PFSK-1 (cell line): Measurements from ENCODE around the gene DBNL.

Experiments
- REST ChIP-seq, 2 experiments: IDR thresholded peaks; 2 replicates each; pipeline versions ENCODE4 v1.6.1 to v1.8.0; 2011 to 2012; ENCODE audit warnings: low read depth in 2 of 2, low read length in 2 of 2, control low read depth in 1 of 2, inconsistent platforms in 1 of 2, mild to moderate bottlenecking in 1 of 2, moderate library complexity in 1 of 2; ENCODE audit not compliant: insufficient read depth in 1 of 2
- TAF1 ChIP-seq: IDR thresholded peaks from 2 replicates; pipeline ENCODE4 v1.6.1; 2012; ENCODE audit warnings: low read length, control low read depth, borderline replicate concordance; ENCODE audit not compliant: insufficient read depth

GRCh38 chr7:44101303-44101965 lies 56.9 kb downstream of the DBNL start:
- no peak for TF ChIP-seq TAF1
- TF ChIP-seq REST (IDR thresholded peaks at IDR 0.05; ENCODE audit: insufficient read depth in 1 of 2, low read depth in 2 of 2, low read length in 2 of 2), result no peak
